ENCODE data around the gene TMEM147. TPM values are rescaled to one million over a fixed set of nuclear protein-coding genes. Genes with fewer than 3 reads are reported as not detected.
"Not testable (repeated sequence)": the region's sequence is repeated elsewhere in the genome, so short reads cannot be mapped to it uniquely, and the experiment has no call there.

TMEM147 gene
- total RNA-seq, 1 donor from 2014 or later, result 104 TPM

DNA sequence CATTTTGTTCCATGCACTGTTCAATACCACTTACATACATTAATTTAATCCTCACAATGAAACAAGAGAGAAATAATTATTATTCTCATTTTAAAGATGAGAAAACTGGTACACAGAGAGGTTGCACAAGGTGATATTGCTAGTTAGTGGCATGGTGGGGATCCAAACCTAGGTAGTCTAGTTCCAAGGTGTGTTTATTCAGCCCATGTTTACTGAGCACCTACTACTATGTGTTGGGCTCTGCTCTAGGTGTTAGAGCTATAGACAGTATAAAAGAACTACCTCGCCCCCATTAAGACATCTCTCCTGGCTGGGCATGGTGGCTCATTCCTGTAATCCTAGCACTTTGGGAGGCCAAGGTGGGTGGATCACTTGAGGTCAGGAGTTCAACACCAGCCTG lies 37.3 kb downstream of the TMEM147 start:
- DNase-seq (ENCODE audit: extremely low spot score in 2 of 2), result no peak
- Histone ChIP-seq H3K4me1 (no peaks in the 10 kb centered on the region), H3K9me3 (no peaks in the 10 kb centered on the region), H3K4me3 (no peak overlapping the region), H3K27ac (no peak overlapping the region), H3K36me3 (no peaks in the 10 kb centered on the region), H3K27me3 (no peaks in the 10 kb centered on the region)
- intact Hi-C loops (cut with DNase I), result no loop called here
- TF ChIP-seq, protein P1, sequence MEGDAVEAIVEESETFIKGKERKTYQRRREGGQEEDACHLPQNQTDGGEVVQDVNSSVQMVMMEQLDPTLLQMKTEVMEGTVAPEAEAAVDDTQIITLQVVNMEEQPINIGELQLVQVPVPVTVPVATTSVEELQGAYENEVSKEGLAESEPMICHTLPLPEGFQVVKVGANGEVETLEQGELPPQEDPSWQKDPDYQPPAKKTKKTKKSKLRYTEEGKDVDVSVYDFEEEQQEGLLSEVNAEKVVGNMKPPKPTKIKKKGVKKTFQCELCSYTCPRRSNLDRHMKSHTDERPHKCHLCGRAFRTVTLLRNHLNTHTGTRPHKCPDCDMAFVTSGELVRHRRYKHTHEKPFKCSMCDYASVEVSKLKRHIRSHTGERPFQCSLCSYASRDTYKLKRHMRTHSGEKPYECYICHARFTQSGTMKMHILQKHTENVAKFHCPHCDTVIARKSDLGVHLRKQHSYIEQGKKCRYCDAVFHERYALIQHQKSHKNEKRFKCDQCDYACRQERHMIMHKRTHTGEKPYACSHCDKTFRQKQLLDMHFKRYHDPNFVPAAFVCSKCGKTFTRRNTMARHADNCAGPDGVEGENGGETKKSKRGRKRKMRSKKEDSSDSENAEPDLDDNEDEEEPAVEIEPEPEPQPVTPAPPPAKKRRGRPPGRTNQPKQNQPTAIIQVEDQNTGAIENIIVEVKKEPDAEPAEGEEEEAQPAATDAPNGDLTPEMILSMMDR (IDR thresholded peaks at IDR 0.05), result no peak
- TF ChIP-seq POLR2A (IDR thresholded peaks at IDR 0.05) (no peak), POLR2AphosphoS5 (IDR thresholded peaks at IDR 0.05; ENCODE audit: insufficient read depth in 1 of 2, low read depth in 1 of 2) (no peak)

DNA sequence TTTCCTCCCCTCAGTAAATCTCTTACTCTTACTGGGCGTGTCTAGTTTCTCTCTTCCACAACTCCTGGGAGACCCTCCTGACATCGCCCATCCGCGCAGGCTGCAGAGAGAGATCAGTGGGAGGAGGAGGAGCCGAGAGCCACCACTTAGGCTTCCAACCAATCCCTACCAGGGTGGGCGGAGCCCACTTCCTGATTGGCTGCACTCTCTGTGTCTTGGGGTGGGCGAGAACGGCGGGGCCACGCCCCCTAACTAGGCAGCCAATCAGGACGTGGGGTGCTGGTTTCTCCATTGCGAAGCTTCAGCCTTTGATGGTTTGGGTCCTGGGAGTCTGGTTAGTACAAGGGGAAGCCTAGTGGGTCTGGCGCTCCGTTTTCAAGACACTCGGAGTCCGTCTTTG lies 40.4 kb downstream of the TMEM147 start, which contains the start of gene PMIS2:
TSS of gene PMIS2 (plus strand) at position 326 of the 400 bp plus-strand sequence. CDS start 87 bp downstream, outside the sequence.
- no peak for DNase-seq (ENCODE audit: extremely low spot score in 2 of 2)
- H3K4me3 ChIP-seq, result no peak within 1 kb of the TSS
- H3K27ac ChIP-seq, result no peak within 1 kb of the TSS
- no peaks in the 10 kb centered on the region for H3K27me3 ChIP-seq
- H3K9me3 ChIP-seq, result no peaks in the 10 kb centered on the region
- intact Hi-C loops (cut with DNase I), result no loop called here
- no peaks in the 10 kb centered on the region for H3K36me3 ChIP-seq
- H3K4me1 ChIP-seq, result no peaks in the 10 kb centered on the region
- no peak for TF ChIP-seq POLR2A (IDR thresholded peaks at IDR 0.05)
- TF ChIP-seq, protein P1 (IDR thresholded peaks at IDR 0.05), result no peak
- no peak for TF ChIP-seq POLR2AphosphoS5 (IDR thresholded peaks at IDR 0.05; ENCODE audit: insufficient read depth in 1 of 2, low read depth in 1 of 2)

DNA sequence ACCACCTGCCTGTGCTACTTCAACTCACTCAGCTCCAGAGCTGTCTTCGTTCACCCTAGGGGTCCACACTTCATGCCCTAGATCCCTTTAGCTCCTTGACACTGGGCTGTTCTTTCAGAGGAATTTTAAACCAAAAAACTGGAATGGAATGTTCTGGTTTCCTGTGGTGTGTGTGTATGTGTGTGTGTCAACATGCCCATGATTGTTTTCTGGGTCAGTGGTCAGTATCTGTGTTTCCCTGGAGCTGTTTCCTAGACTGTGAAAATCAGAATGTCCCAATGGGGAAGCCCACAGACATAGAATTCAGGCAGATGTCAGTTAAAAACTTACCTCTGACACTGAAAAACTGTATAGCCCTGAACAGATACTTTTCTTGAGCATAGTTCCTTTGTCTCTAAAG lies 41.9 kb downstream of the TMEM147 start:
- H3K36me3 ChIP-seq, result no peaks in the 10 kb centered on the region
- intact Hi-C loops (cut with DNase I), result no loop called here
- H3K4me1 ChIP-seq, result no peaks in the 10 kb centered on the region
- no peak overlapping the region for H3K4me3 ChIP-seq
- no peak overlapping the region for H3K27ac ChIP-seq
- TF ChIP-seq, protein P1 (IDR thresholded peaks at IDR 0.05), result no peak
- DNase-seq (ENCODE audit: extremely low spot score in 2 of 2), result no peak
- H3K27me3 ChIP-seq, result no peaks in the 10 kb centered on the region
- H3K9me3 ChIP-seq, result no peaks in the 10 kb centered on the region

DNA sequence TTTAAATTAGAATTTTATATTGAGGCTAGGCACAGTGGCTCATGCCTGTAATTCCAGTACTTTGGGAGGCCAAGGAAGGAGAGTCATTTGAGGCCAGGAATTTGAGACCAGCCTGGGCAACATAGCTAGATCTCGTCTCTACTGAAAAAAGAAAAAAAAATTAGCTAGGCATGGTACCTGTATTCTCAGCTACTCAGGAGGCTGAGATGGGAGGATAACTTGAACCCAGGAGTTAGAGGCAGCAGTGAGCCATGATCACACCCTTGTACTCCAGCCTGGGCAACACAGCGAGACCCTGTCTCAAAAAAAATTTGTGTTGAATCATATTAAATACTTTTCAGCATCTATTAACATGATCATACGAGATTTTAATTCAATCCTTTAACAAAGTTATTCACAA lies 45.4 kb downstream of the TMEM147 start:
- H3K36me3 ChIP-seq, result no peaks in the 10 kb centered on the region
- no peak overlapping the region for H3K4me3 ChIP-seq
- TF ChIP-seq, protein P1 (IDR thresholded peaks at IDR 0.05), result no peak
- TF ChIP-seq POLR2A (IDR thresholded peaks at IDR 0.05), result no peak
- TF ChIP-seq POLR2AphosphoS5 (IDR thresholded peaks at IDR 0.05; ENCODE audit: insufficient read depth in 1 of 2, low read depth in 1 of 2), result no peak
- no peaks in the 10 kb centered on the region for H3K27me3 ChIP-seq
- intact Hi-C loops (cut with DNase I), result no loop called here
- H3K4me1 ChIP-seq, result no peaks in the 10 kb centered on the region
- no peaks in the 10 kb centered on the region for H3K9me3 ChIP-seq
- H3K27ac ChIP-seq, result no peak overlapping the region
- no peak for DNase-seq (ENCODE audit: extremely low spot score in 2 of 2)

DNA sequence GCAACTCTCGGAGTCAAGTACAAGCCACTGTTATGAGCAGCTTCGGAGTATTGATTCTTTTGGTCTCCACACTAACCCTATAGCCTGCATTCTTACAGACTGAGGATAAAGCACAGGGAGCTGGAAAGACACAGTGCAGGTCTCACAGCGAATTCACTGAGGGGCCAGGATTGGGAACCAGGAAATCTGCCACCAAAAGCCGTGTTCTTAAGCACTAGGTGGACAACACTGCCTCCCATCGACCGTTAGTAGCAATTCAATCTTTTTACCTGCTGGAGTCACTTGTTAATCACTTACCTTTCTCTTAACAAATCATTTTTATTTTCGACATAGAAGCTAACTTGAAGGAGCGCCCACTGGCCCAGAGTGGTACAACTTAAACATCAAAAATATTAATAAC lies 46.8 kb downstream of the TMEM147 start:
- no peaks in the 10 kb centered on the region for H3K9me3 ChIP-seq
- TF ChIP-seq POLR2AphosphoS5 (IDR thresholded peaks at IDR 0.05; ENCODE audit: insufficient read depth in 1 of 2, low read depth in 1 of 2), result no peak
- TF ChIP-seq, protein P1 (IDR thresholded peaks at IDR 0.05), result peak in 2 of 3 experiments; percentile 2 to 28
- DNase-seq (ENCODE audit: extremely low spot score in 2 of 2), result no peak
- intact Hi-C loops (cut with DNase I), result no loop called here
- H3K36me3 ChIP-seq, result no peaks in the 10 kb centered on the region
- H3K4me1 ChIP-seq, result no peaks in the 10 kb centered on the region
- H3K4me3 ChIP-seq, result no peak overlapping the region
- no peaks in the 10 kb centered on the region for H3K27me3 ChIP-seq
- no peak overlapping the region for H3K27ac ChIP-seq

DNA sequence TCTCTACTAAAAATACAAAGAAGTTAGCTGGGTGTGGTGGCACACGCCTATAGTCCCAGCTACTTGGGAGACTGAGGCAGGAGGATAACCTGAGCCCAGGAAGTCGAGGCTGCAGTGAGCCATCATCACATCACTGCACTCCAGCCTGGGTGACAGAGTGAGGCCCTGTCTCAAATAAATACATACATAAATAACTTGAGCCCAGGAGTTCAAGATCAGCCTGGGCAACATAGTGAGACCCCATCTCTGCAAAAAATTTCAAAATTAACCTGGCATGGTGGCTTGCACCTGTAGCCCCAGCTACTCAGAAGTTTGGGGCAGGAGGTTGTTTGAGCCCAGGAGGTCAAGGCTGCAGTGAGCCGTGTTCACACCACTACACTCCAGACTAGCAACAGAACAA lies 49.6 kb downstream of the TMEM147 start:
- H3K9me3 ChIP-seq; H3K27ac ChIP-seq; H3K4me3 ChIP-seq; DNase-seq (ENCODE audit: extremely low spot score in 2 of 2); H3K4me1 ChIP-seq; H3K36me3 ChIP-seq; H3K27me3 ChIP-seq; intact Hi-C loops (cut with DNase I): not testable (repeated sequence)
